Gastrocnemius medialis (tissue), 4 donors: ENCODE results near the gene CACNA1A.

Experiments
- POLR2A ChIP-seq, 2 donors: fragments of 450-650 bp; IDR thresholded peaks; one replicate each; pipeline ENCODE4 v1.6.1; 2017; ENCODE audit warnings: antibody characterized with exemption in 2 of 2, mild to moderate bottlenecking in 2 of 2, moderate library complexity in 2 of 2
- TF ChIP-seq, protein P1 (sequence below), 5 experiments: fragments of 450-650 bp in 3 of 5; fragments of 200-600 bp in 2 of 5; sonication (generic) in 2 of 5; IDR thresholded peaks in 4 of 5; conservative IDR thresholded peaks in 1 of 5; 1 replicate in 4 of 5; 2 replicates in 1 of 5; pipeline ENCODE4 v1.5.1; 2016 to 2019; ENCODE audit warnings: antibody characterized with exemption in 5 of 5, mild to moderate bottlenecking in 3 of 5, moderate library complexity in 3 of 5

- TF ChIP-seq, protein P1, sequence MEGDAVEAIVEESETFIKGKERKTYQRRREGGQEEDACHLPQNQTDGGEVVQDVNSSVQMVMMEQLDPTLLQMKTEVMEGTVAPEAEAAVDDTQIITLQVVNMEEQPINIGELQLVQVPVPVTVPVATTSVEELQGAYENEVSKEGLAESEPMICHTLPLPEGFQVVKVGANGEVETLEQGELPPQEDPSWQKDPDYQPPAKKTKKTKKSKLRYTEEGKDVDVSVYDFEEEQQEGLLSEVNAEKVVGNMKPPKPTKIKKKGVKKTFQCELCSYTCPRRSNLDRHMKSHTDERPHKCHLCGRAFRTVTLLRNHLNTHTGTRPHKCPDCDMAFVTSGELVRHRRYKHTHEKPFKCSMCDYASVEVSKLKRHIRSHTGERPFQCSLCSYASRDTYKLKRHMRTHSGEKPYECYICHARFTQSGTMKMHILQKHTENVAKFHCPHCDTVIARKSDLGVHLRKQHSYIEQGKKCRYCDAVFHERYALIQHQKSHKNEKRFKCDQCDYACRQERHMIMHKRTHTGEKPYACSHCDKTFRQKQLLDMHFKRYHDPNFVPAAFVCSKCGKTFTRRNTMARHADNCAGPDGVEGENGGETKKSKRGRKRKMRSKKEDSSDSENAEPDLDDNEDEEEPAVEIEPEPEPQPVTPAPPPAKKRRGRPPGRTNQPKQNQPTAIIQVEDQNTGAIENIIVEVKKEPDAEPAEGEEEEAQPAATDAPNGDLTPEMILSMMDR (IDR thresholded peaks at IDR 0.05 in 4 of 5, conservative IDR thresholded peaks at IDR 0.05 in 1 of 5), result no peak
- TF ChIP-seq POLR2A (IDR thresholded peaks at IDR 0.05), result no peak
Observed at GRCh38 chr19:13362668-13363067, 143.6 kb downstream of the CACNA1A start.
